Dermis lymphatic vessel endothelial cell (primary cell): ENCODE measurements around the gene DNAJC18. TPM values are rescaled to one million over a fixed set of nuclear protein-coding genes. Genes with fewer than 3 reads are reported as not detected.

Source experiments
- total RNA-seq: library from RNA; depleted of rRNA; stranded (reverse); fragments of >200 nt; gene quantifications from 2 replicates; pipeline ENCODE4 v1.2.1, GENCODE V29; 2014

Gene DNAJC18
- total RNA-seq: 7.3 and 7.8 TPM in 2 replicates

GRCh38 chr5:139439013-139439903 lies at the start of gene DNAJC18:
DNAJC18 (minus strand) TSS chr5:139439525; CDS start chr5:139439445, 80 bp downstream.

DNA sequence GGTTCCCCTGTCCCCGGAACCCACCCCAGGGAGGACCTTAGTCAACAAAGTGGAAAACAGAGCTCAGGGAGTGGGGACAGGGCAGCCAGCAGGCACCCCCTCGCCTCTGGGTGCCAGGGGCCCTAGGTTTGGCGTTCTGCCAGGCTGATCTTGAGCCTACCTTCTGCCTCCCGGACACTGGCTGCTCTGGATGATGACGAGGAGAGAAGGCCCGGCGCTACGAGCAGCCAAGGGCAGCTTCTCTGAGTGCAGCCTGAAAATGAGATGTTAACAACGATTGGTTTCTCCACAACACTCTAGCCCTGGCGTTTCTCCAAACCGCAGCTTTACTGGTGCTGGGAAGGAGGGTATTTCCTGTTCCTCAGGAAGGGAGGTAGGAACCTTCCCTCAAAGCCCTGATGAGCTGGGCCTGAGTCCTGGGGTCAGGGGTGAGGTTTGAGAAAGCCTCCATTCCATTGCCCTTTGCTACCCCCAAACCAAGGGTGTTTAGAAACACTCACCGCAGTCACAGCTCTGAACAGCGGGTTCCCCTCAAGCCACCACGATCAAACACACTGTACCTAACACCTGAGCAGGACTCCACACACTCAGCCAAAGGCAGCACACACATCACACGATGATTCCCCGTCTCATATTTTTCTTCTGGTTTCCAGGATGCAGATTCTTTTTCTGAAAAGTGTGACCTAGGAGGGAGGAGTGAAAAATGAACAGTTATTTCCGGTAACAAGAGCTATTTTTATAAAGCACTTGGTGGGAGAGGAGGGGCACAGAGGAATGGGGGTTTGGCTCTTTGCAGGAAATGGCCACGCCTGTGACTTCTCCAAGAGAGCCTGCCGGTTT lies 42.9 kb upstream of the DNAJC18 start, which contains the start of gene STING1:
STING1 (minus strand) TSS at position 709 of the 840 bp plus-strand sequence. CDS start 1,054 bp downstream, outside the sequence.

GRCh38 chr5:139470821-139471300 lies 31.5 kb upstream of the DNAJC18 start, which contains the start of gene SMIM33:
SMIM33 (plus strand) TSS chr5:139471004; CDS start chr5:139471122, 118 bp downstream.

DNA sequence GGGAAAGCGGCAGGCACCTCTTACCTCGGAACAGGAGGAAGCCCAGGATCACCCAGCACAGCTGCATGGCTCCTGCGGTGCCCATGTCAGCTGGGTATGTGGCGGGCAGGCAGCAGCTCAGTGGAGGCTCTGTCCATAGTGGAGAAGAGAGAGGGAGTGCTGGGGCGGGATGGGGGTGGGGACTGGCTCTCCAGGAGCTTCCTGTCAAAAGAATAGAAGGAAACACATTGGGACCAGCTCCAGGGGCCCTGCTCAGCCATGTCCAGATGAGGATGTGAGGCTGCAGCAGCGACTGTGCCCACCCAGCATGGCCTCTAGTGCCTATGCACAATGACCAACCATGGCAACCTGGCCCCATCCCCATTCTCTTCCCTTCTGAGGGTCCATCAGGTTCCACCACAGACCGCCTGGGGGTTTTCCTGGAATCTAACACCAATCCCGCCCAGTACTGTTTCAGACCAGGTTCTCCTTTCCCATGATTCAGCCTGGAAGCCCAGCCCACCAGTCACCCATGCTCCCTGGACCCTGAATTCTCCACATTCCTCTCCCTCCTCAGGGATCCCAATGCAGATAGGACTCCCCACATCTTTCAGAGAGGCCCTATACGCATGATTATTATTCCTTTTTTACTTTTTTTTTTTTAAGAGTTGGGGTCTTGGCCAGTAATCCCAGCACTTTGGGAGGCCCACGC lies 23.4 kb upstream of the DNAJC18 start, which contains the start of gene ECSCR:
ECSCR (minus strand) TSS at position 158 of the 691 bp plus-strand sequence; CDS start at position 85, 73 bp downstream.

DNA sequence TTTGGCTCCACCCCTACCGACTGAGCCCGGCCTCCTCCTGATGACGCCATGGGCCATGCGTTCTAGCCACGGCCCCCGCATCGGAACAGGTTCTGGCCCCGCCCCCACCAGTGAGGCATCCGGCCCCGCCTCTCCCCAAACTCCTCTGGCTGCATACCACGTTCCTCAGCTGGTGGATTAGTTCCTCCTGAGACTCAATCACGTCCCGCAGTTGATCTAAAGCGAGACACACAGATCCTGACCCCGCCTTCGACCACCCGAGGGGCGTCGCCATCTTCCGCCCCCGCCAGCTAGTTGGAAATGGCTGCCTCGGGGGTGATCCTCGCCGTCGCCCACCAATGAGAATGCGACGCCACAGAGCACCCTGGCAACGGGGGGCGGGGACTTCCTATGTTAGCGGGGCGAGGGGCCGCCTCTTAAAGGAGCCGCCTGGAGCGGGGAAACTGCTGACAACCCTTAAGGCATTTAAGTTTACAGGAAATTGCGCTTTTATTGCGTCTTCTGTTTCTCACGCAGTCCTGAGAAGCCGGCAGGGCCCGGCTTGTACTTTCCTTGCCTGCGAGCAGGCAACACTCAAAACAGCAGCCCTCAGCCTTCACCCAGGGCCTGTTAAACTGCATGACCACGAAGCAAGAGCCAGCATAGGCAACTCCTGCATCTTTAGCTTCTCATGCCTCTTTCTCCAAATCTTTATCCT lies 35.4 kb downstream of the DNAJC18 start, which contains the start of gene SPATA24:
SPATA24 (minus strand) TSS at position 303 of the 697 bp plus-strand sequence; CDS start at position 274, 29 bp downstream.

GRCh38 chr5:139394654-139395566 lies 44.4 kb downstream of the DNAJC18 start, which contains the start of gene PROB1:
PROB1 (minus strand) TSS chr5:139395104; CDS start chr5:139395081, 23 bp downstream.

DNA sequence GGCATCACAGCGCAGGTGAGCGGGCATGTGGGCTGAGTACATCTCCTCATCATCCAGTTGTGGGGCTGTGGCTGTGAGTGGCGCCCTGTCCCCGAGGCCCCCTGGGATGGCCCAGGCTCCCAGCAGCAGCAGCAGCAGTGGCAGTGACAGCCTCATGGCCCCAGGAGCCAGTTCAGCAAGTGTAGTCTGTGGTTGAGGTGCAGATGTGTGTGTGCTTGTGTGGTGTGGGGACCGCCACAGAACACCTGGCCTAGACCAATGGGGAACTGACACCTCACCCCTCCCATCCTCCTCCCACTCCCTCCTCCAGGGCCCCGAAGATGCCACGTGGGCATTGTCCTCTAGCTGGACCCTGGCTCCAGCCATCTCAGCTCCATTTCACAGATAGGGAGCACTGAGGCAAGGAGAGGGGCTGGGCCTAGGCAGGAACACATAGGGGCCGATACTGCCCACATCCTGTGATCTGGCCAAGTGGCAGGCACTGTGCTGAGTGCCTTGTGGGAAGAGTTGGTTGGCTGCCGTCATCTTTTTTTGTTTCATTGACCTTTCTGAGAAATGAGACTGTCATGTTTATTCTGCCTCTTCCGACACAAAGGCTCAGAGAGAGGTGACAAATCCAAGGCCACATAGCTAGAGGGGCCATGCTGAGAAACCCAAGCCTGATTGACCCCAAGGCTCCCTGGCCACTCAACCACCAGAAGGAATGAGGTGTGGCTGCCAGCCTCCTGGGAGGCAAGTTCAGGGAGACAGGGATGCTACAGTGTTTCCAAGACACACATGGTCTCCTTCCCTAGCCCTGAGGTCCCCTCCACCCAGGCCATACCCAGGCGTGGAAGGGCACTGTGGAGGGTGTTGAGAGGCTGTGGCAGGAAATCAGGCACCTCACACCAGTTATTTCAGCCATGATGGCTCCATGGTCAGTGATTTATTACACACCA lies 49.4 kb downstream of the DNAJC18 start, which contains the start of gene MZB1:
MZB1 (minus strand) TSS at position 213 of the 938 bp plus-strand sequence; CDS start at position 156, 57 bp downstream.

GRCh38 chr5:139383275-139383992 lies 55.9 kb downstream of the DNAJC18 start, which contains the start of gene SLC23A1:
SLC23A1 (minus strand) TSS chr5:139383297; CDS start chr5:139383253, 44 bp downstream.

Other genes with a start within 250 kb of the DNAJC18 start
- gene SIL1, start 241.2 kb downstream of the DNAJC18 start, total RNA-seq: 49.6 and 50.4 TPM in 2 replicates
- gene MATR3, start 145.8 kb downstream of the DNAJC18 start, total RNA-seq: 185 and 316 TPM in 2 replicates
- gene PAIP2, start 97.7 kb downstream of the DNAJC18 start, total RNA-seq: 109 and 120 TPM in 2 replicates
- gene SLC23A1, start 56.2 kb downstream of the DNAJC18 start, total RNA-seq: not detected in 2 replicates
- gene MZB1, start 49.6 kb downstream of the DNAJC18 start, total RNA-seq: 0.22 and 0.26 TPM in 2 replicates
- 3.7 and 4.1 TPM in 2 replicates for gene PROB1, start 44.4 kb downstream of the DNAJC18 start, total RNA-seq
- 9.5 and 12.7 TPM in 2 replicates for gene SPATA24, start 35.4 kb downstream of the DNAJC18 start, total RNA-seq
- gene ECSCR, start 23.2 kb upstream of the DNAJC18 start, total RNA-seq: 372 and 475 TPM in 2 replicates
- not detected in 2 replicates for gene SMIM33, start 31.5 kb upstream of the DNAJC18 start, total RNA-seq
- gene STING1, start 43.2 kb upstream of the DNAJC18 start, total RNA-seq: 33.7 and 42.6 TPM in 2 replicates
- gene UBE2D2, start 121.8 kb upstream of the DNAJC18 start, total RNA-seq: 54.3 and 55.1 TPM in 2 replicates
- 31.1 and 72.9 TPM in 2 replicates for gene CXXC5, start 208.8 kb upstream of the DNAJC18 start, total RNA-seq